IPS DF 19.7 (cell line): Measurements from ENCODE around the gene ANAPC10.
A peak's percentile ranks its signal among the peaks of the same experiment; 100 is the strongest.

Experiments used
- DNase-seq: peaks from one replicate; pipeline ENCODE4 v3.0.0-alpha.2; 2013; ENCODE audit warnings: low read depth, low spot score

The ANAPC10 gene

GRCh38 chr4:145071560-145071959, 26.4 kb downstream of the ANAPC10 start:
- no peak for DNase-seq

GRCh38 chr4:145069361-145069760, 28.6 kb downstream of the ANAPC10 start:
- DNase-seq, result no peak

- DNase-seq, result peak; percentile 20
Observed at GRCh38 chr4:145066063-145066501, 31.9 kb downstream of the ANAPC10 start.

- DNase-seq, result no peak
Observed at GRCh38 chr4:145061318-145061920, 36.6 kb downstream of the ANAPC10 start.

GRCh38 chr4:145058256-145058655, 39.7 kb downstream of the ANAPC10 start:
- DNase-seq, result no peak

- DNase-seq, result no peak
Observed at GRCh38 chr4:145056325-145057130, 41.5 kb downstream of the ANAPC10 start.

- DNase-seq, result no peak
Observed at GRCh38 chr4:145055533-145056257, 42.3 kb downstream of the ANAPC10 start.

GRCh38 chr4:145049241-145049640, 48.8 kb downstream of the ANAPC10 start:
- DNase-seq, result no peak

GRCh38 chr4:145048817-145049216, 49.2 kb downstream of the ANAPC10 start:
- DNase-seq, result no peak

- no peak for DNase-seq
Observed at GRCh38 chr4:145047151-145047550, 50.8 kb downstream of the ANAPC10 start.

- no peak for DNase-seq
Observed at GRCh38 chr4:145045180-145045579, 52.8 kb downstream of the ANAPC10 start.

GRCh38 chr4:145044341-145044740, 53.7 kb downstream of the ANAPC10 start:
- DNase-seq, result no peak

- no peak for DNase-seq
Observed at GRCh38 chr4:145043306-145043705, 54.7 kb downstream of the ANAPC10 start.

- no peak for DNase-seq
Observed at GRCh38 chr4:145042601-145043285, 55.3 kb downstream of the ANAPC10 start.

GRCh38 chr4:145041378-145041777, 56.6 kb downstream of the ANAPC10 start:
- no peak for DNase-seq

GRCh38 chr4:145035494-145036136, 62.4 kb downstream of the ANAPC10 start:
- DNase-seq, result no peak

GRCh38 chr4:145034727-145035211, 63.2 kb downstream of the ANAPC10 start:
- DNase-seq, result no peak

GRCh38 chr4:145019346-145019745, 78.7 kb downstream of the ANAPC10 start:
- no peak for DNase-seq

- DNase-seq, result no peak
Observed at GRCh38 chr4:145014365-145014764, 83.6 kb downstream of the ANAPC10 start.

GRCh38 chr4:145012841-145013240, 85.2 kb downstream of the ANAPC10 start:
- DNase-seq, result no peak

- DNase-seq, result no peak
Observed at GRCh38 chr4:145011636-145012035, 86.4 kb downstream of the ANAPC10 start.
